SK-N-SH (cell line): Measurements from ENCODE around the gene OPA1. TPM values are rescaled to one million over a fixed set of nuclear protein-coding genes. Genes with fewer than 3 reads are reported as not detected.

Experiments used
- CTCF ChIA-PET: fragments of 300-600, 350-600 bp; formaldehyde crosslinking; extraction: SDS; loops from one replicate; lab custom pipeline; 2021; lab: Yijun Ruan, JAX
- POLR2A ChIA-PET: fragments of 350-600 bp; sonication (Branson Sonifier 250); formaldehyde crosslinking; extraction: SDS; loops from one replicate; lab custom pipeline; 2020; ENCODE audit warnings: antibody characterized with exemption, inconsistent platforms; lab: Yijun Ruan, JAX
- DNase-seq: peaks from one replicate; pipeline ENCODE4 v3.0.0; 2012
- H2AFZ ChIP-seq: fragments of 200-600 bp; sonication (generic); 2 replicates; pipeline ENCODE4 v1.8.1; 2016; ENCODE audit warnings: antibody characterized with exemption, mild to moderate bottlenecking, low read depth
- H3F3A ChIP-seq: fragments of 200-600 bp; sonication (generic); replicated peaks from 2 replicates; pipeline ENCODE3; 2016; ENCODE audit warnings: antibody characterized with exemption, mild to moderate bottlenecking; ENCODE audit not compliant: insufficient read depth
- H3K27ac ChIP-seq, 2 experiments: fragments of 200-500 bp in 1 of 2; fragments of 200-600 bp in 1 of 2; sonication (Bioruptor generic) in 1 of 2; sonication (generic), shearing (Covaris generic) in 1 of 2; 2 replicates each; pipeline versions ENCODE4 v1.5.1 to v1.6.1; 2014 to 2016; ENCODE audit warnings: low read depth in 2 of 2, inconsistent platforms in 1 of 2, low read length in 1 of 2, mild to moderate bottlenecking in 1 of 2, mixed read lengths in 1 of 2
- H3K27me3 ChIP-seq: fragments of 200-600 bp; sonication (generic), shearing (Covaris generic); 2 replicates; pipeline ENCODE4 v1.6.1; 2016; ENCODE audit warnings: mixed run types; ENCODE audit not compliant: insufficient read depth
- H3K36me3 ChIP-seq, 2 experiments: fragments of 200-500 bp in 1 of 2; fragments of 200-600 bp in 1 of 2; sonication (Bioruptor generic) in 1 of 2; sonication (generic) in 1 of 2; replicated peaks in 1 of 2; 2 replicates each; pipeline versions ENCODE3 to v1.5.1; 2014 to 2016; ENCODE audit warnings: low read length in 1 of 2, mild to moderate bottlenecking in 1 of 2; ENCODE audit not compliant: insufficient read depth in 2 of 2, control insufficient read depth in 1 of 2
- H3K4me1 ChIP-seq, 2 experiments: fragments of 200-500 bp in 1 of 2; fragments of 200-600 bp in 1 of 2; sonication (Bioruptor generic) in 1 of 2; sonication (generic), shearing (Covaris generic) in 1 of 2; 2 replicates each; pipeline versions ENCODE4 v1.5.1 to v1.6.1; 2014 to 2016; ENCODE audit warnings: low read depth in 1 of 2, low read length in 1 of 2, mixed run types in 1 of 2; ENCODE audit not compliant: insufficient read depth in 2 of 2, control insufficient read depth in 1 of 2
- H3K4me2 ChIP-seq: fragments of 200-600 bp; sonication (generic), shearing (Covaris generic); 2 replicates; pipeline ENCODE4 v1.6.1; 2017; ENCODE audit warnings: mixed run types
- H3K4me3 ChIP-seq, 2 experiments: fragments of 200-500 bp in 1 of 2; fragments of 200-600 bp in 1 of 2; sonication (Bioruptor generic) in 1 of 2; sonication (generic), shearing (Covaris generic) in 1 of 2; 2 replicates each; pipeline versions ENCODE4 v1.5.1 to v1.8.1; 2014 to 2016; ENCODE audit warnings: low read depth in 2 of 2, inconsistent platforms in 1 of 2, low read length in 1 of 2, mild to moderate bottlenecking in 1 of 2, mixed read lengths in 1 of 2, moderate library complexity in 1 of 2
- H3K79me2 ChIP-seq: fragments of 200-600 bp; sonication (generic); 2 replicates; pipeline ENCODE4 v1.8.1; 2017; ENCODE audit warnings: mild to moderate bottlenecking; ENCODE audit not compliant: insufficient read depth
- H3K9ac ChIP-seq: fragments of 200-600 bp; sonication (generic); 2 replicates; pipeline ENCODE4 v1.6.1; 2017; ENCODE audit warnings: mixed run types
- H3K9me2 ChIP-seq: fragments of 200-600 bp; sonication (generic); 2 replicates; pipeline ENCODE4 v1.6.1; 2017; ENCODE audit warnings: mixed run types
- H3K9me3 ChIP-seq: fragments of 200-600 bp; sonication (generic); 2 replicates; pipeline ENCODE4 v1.6.1; 2017; ENCODE audit warnings: mixed run types, mild to moderate bottlenecking, moderate library complexity
- H4K20me1 ChIP-seq: fragments of 200-600 bp; sonication (generic); 2 replicates; pipeline ENCODE4 v1.6.1; 2017; ENCODE audit warnings: mild to moderate bottlenecking, mixed run types; ENCODE audit not compliant: insufficient read depth
- ELF1 ChIP-seq: IDR thresholded peaks from 2 replicates; pipeline ENCODE4 v1.4.0; 2012
- FOXJ3 ChIP-seq: sonication (generic); formaldehyde crosslinking; IDR thresholded peaks from 2 replicates; pipeline ENCODE4 v1.5.1; 2020; ENCODE audit warnings: mild to moderate bottlenecking, missing genetic modification reagents
- FOXM1 ChIP-seq: IDR thresholded peaks from 2 replicates; pipeline ENCODE4 v1.4.0; 2012; ENCODE audit warnings: low read depth, mild to moderate bottlenecking
- GATA2 ChIP-seq: sonication (generic); formaldehyde crosslinking; IDR thresholded peaks from 2 replicates; pipeline ENCODE4 v1.5.0; 2020; ENCODE audit warnings: mild to moderate bottlenecking, missing genetic modification reagents
- JUND ChIP-seq: IDR thresholded peaks from 2 replicates; pipeline ENCODE4 v1.4.0; 2012
- MXI1 ChIP-seq: IDR thresholded peaks from 2 replicates; pipeline ENCODE4 v1.6.1; 2012; ENCODE audit warnings: mild to moderate bottlenecking, low read depth, low read length, improper control_type of control experiment
- NFIC ChIP-seq: IDR thresholded peaks from 2 replicates; pipeline ENCODE4 v1.4.0; 2012; ENCODE audit warnings: borderline replicate concordance
- NRF1 ChIP-seq: IDR thresholded peaks from 2 replicates; pipeline ENCODE4 v1.6.1; 2012; ENCODE audit warnings: low read depth, mild to moderate bottlenecking, low read length
- RAD21 ChIP-seq: IDR thresholded peaks from 2 replicates; pipeline ENCODE4 v1.6.1; 2012; ENCODE audit warnings: mild to moderate bottlenecking, low read length
- RFX5 ChIP-seq: IDR thresholded peaks from 2 replicates; pipeline ENCODE4 v1.6.1; 2012; ENCODE audit warnings: mild to moderate bottlenecking, improper control_type of control experiment, low read length
- SIN3A ChIP-seq: IDR thresholded peaks from 2 replicates; pipeline ENCODE4 v1.6.1; 2012; ENCODE audit warnings: low read depth, mild to moderate bottlenecking, low read length, moderate library complexity, borderline replicate concordance
- SMC3 ChIP-seq: IDR thresholded peaks from 2 replicates; pipeline ENCODE4 v1.6.1; 2012; ENCODE audit warnings: low read depth, low read length, improper control_type of control experiment
- TAF1 ChIP-seq: IDR thresholded peaks from 2 replicates; pipeline ENCODE4 v1.6.1; 2012; ENCODE audit warnings: low read depth, mild to moderate bottlenecking, low read length, moderate library complexity, borderline replicate concordance
- TCF12 ChIP-seq: IDR thresholded peaks from 2 replicates; pipeline ENCODE4 v1.4.0; 2012
- TEAD4 ChIP-seq: IDR thresholded peaks from 2 replicates; pipeline ENCODE4 v1.4.0; 2012; ENCODE audit warnings: mild to moderate bottlenecking, borderline replicate concordance; ENCODE audit not compliant: insufficient read depth
- YY1 ChIP-seq: IDR thresholded peaks from 2 replicates; pipeline ENCODE4 v1.4.0; 2012; ENCODE audit warnings: low read depth, mild to moderate bottlenecking
- WGBS: methylation state at CpG from one replicate; pipeline ENCODE4 v1.1.6; 2017; ENCODE audit warnings: low lambda C conversion rate; 5-methylcytosine and 5-hydroxymethylcytosine counted together
- polyA plus RNA-seq, 3 experiments: library from polyadenylated mRNA; depleted of rRNA; stranded (reverse); fragments of >200 nt; gene quantifications; 2 replicates each; pipeline ENCODE4 v1.2.3, GENCODE V29; 2012
- TF ChIP-seq, protein P1 (sequence below): IDR thresholded peaks from 2 replicates; pipeline ENCODE4 v1.4.0; 2012; ENCODE audit warnings: low read depth, borderline replicate concordance
- TF ChIP-seq, protein P2 (sequence below): IDR thresholded peaks from 2 replicates; pipeline ENCODE4; 2012
- TF ChIP-seq, protein P3 (sequence below): fragments of 150-350 bp; IDR thresholded peaks from 2 replicates; pipeline ENCODE4 v1.6.1; 2016; ENCODE audit warnings: mild to moderate bottlenecking, low read depth, low read length
- TF ChIP-seq, protein P4 (sequence below): fragments of 150-350 bp; IDR thresholded peaks from 2 replicates; pipeline ENCODE4 v1.6.1; 2017; ENCODE audit warnings: antibody characterized with exemption, low read length, low read depth, borderline replicate concordance

Gene OPA1
- polyA plus RNA-seq, 1 of the 3 experiments (the other 2 are of a cell fraction) = 11.4 TPM

DNA sequence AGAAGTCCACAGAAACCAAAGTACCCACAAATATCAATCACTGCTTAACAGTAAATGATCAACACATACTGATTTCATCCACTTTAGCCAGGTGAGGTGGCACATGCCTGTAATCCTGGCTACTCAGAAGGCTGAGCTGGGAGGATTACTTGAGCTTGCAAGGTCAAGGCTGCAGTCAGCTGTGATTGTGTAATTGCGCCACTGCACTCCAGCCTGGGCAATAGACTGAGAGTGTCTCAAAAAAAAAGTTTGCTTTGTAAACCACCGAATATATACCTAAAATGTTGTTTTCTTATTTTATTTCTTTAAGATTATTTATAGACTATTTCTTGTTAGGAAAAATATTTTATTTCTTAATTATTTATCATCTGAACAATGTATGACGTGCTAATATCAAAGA is 29.6 kb upstream of the OPA1 start:
- no peak overlapping the region for H2AFZ ChIP-seq
- H3K9ac ChIP-seq = no peak overlapping the region
- DNase-seq = no peak
- no peaks in the 10 kb centered on the region for H3K79me2 ChIP-seq
- ChIA-PET CTCF (interaction anchor here (1.0 to 2.0 kb wide), 2 partner anchors 103 to 751 kb away, joined by 4 to 5 read pairs; no protein-coding TSS in a partner anchor), POLR2A (no interaction called here)
- 72% methylated on average over 3 of the region's 3 CpGs for WGBS
- H3K27me3 ChIP-seq = 0 out of 2 replicates have a peak, but pooled peaks cover 5% of the 10 kb centered on the region
- no peaks in the 10 kb centered on the region for H3K9me3 ChIP-seq
- H3K4me3 ChIP-seq = no peak overlapping the region
- no peaks in the 10 kb centered on the region for H3K36me3 ChIP-seq
- H3K27ac ChIP-seq = no peak overlapping the region
- H3K4me2 ChIP-seq = no peak overlapping the region
- H3K9me2 ChIP-seq = no peaks in the 10 kb centered on the region
- no peaks in the 10 kb centered on the region for H3K4me1 ChIP-seq
- H4K20me1 ChIP-seq = no peaks in the 10 kb centered on the region
- TF ChIP-seq, protein P1, sequence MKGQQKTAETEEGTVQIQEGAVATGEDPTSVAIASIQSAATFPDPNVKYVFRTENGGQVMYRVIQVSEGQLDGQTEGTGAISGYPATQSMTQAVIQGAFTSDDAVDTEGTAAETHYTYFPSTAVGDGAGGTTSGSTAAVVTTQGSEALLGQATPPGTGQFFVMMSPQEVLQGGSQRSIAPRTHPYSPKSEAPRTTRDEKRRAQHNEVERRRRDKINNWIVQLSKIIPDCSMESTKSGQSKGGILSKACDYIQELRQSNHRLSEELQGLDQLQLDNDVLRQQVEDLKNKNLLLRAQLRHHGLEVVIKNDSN = no peak
- TF ChIP-seq RAD21 (no peak), TEAD4 (no peak), NFIC (no peak), TCF12 (no peak), RFX5 (no peak), NRF1 (no peak), TAF1 (no peak), GATA2 (CRISPR knock-in tag) (no peak), YY1 (no peak), SIN3A (no peak), MXI1 (no peak), ELF1 (no peak), FOXJ3 (CRISPR knock-in tag) (no peak), SMC3 (no peak), JUND (no peak), FOXM1 (no peak)
- TF ChIP-seq, protein P2, sequence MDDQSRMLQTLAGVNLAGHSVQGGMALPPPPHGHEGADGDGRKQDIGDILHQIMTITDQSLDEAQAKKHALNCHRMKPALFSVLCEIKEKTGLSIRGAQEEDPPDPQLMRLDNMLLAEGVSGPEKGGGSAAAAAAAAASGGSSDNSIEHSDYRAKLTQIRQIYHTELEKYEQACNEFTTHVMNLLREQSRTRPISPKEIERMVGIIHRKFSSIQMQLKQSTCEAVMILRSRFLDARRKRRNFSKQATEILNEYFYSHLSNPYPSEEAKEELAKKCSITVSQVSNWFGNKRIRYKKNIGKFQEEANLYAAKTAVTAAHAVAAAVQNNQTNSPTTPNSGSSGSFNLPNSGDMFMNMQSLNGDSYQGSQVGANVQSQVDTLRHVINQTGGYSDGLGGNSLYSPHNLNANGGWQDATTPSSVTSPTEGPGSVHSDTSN = no peak
- TF ChIP-seq, protein P3, sequence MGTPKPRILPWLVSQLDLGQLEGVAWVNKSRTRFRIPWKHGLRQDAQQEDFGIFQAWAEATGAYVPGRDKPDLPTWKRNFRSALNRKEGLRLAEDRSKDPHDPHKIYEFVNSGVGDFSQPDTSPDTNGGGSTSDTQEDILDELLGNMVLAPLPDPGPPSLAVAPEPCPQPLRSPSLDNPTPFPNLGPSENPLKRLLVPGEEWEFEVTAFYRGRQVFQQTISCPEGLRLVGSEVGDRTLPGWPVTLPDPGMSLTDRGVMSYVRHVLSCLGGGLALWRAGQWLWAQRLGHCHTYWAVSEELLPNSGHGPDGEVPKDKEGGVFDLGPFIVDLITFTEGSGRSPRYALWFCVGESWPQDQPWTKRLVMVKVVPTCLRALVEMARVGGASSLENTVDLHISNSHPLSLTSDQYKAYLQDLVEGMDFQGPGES = no peak
- TF ChIP-seq, protein P4, sequence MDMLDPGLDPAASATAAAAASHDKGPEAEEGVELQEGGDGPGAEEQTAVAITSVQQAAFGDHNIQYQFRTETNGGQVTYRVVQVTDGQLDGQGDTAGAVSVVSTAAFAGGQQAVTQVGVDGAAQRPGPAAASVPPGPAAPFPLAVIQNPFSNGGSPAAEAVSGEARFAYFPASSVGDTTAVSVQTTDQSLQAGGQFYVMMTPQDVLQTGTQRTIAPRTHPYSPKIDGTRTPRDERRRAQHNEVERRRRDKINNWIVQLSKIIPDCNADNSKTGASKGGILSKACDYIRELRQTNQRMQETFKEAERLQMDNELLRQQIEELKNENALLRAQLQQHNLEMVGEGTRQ = no peak
- TF ChIP-seq, all 33 proteins: peak for 0
- H3F3A ChIP-seq = no peaks in the 10 kb centered on the region
